Activated naive CD8-positive, alpha-beta T cell treated with anti-CD3 and anti-CD28 coated beads for 36 hours (primary cell): ENCODE measurements around the gene ZIC4. TPM values are rescaled to one million over a fixed set of nuclear protein-coding genes. Genes with fewer than 3 reads are reported as not detected.

ENCODE experiments used
- DNase-seq: peaks from one replicate; pipeline ENCODE4 v3.0.0; 2021
- H3K27ac Mint-ChIP-seq: one replicate; pipeline ENCODE4 v1.8.0; 2022; ENCODE audit warnings: mild to moderate bottlenecking, moderate library complexity, mixed read lengths
- H3K27me3 Mint-ChIP-seq: one replicate; pipeline ENCODE4 v1.8.0; 2022; ENCODE audit warnings: mild to moderate bottlenecking, mixed read lengths
- H3K36me3 Mint-ChIP-seq: one replicate; pipeline ENCODE4 v1.8.0; 2021; ENCODE audit warnings: mild to moderate bottlenecking, mixed read lengths
- H3K4me1 Mint-ChIP-seq: one replicate; pipeline ENCODE4 v1.8.0; 2021; ENCODE audit warnings: mixed read lengths
- H3K4me3 Mint-ChIP-seq: one replicate; pipeline ENCODE4 v1.8.0; 2022; ENCODE audit warnings: mild to moderate bottlenecking, moderate library complexity, mixed read lengths
- H3K9me3 Mint-ChIP-seq: one replicate; pipeline ENCODE4 v1.8.0; 2022; ENCODE audit warnings: mixed read lengths
- total RNA-seq, 2 experiments: library from RNA; stranded (reverse); gene quantifications; one replicate each; pipeline ENCODE4 v1.2.3, GENCODE V29; 2021

Gene ZIC4
- total RNA-seq, 2 experiments from 2014 or later: not detected

- Mint-ChIP-seq H3K9me3 (peaks cover 3% of the 10 kb centered on the region), H3K27me3 (peaks cover 59% of the 10 kb centered on the region), H3K4me1 (no peaks in the 10 kb centered on the region), H3K4me3 (no peak overlapping the region), H3K27ac (no peak overlapping the region), H3K36me3 (no peaks in the 10 kb centered on the region)
- DNase-seq: no peak
These were observed 41.6 kb downstream of the ZIC4 start for GRCh38 chr3:147364771-147365170.

- Mint-ChIP-seq H3K27ac (no peak overlapping the region), H3K4me3 (no peak overlapping the region), H3K9me3 (peaks cover 6% of the 10 kb centered on the region), H3K36me3 (no peaks in the 10 kb centered on the region), H3K27me3 (peaks cover 70% of the 10 kb centered on the region), H3K4me1 (no peaks in the 10 kb centered on the region)
- DNase-seq: peak; percentile 33
These were observed 44.6 kb downstream of the ZIC4 start for GRCh38 chr3:147361454-147362420.

GRCh38 chr3:147360646-147361453 is 45.5 kb downstream of the ZIC4 start:
- Mint-ChIP-seq H3K9me3 (peaks cover 6% of the 10 kb centered on the region), H3K4me3 (no peak overlapping the region), H3K27me3 (peaks cover 79% of the 10 kb centered on the region), H3K36me3 (no peaks in the 10 kb centered on the region), H3K4me1 (no peaks in the 10 kb centered on the region), H3K27ac (no peak overlapping the region)
- DNase-seq: no peak

GRCh38 chr3:147360051-147360439 is 46.3 kb downstream of the ZIC4 start:
- DNase-seq: no peak
- no peak overlapping the region for H3K4me3 Mint-ChIP-seq
- H3K36me3 Mint-ChIP-seq: no peaks in the 10 kb centered on the region
- H3K27ac Mint-ChIP-seq: no peak overlapping the region
- peaks cover 8% of the 10 kb centered on the region for H3K9me3 Mint-ChIP-seq
- no peaks in the 10 kb centered on the region for H3K4me1 Mint-ChIP-seq
- peaks cover 84% of the 10 kb centered on the region for H3K27me3 Mint-ChIP-seq

- peaks cover 8% of the 10 kb centered on the region for H3K9me3 Mint-ChIP-seq
- DNase-seq: no peak
- no peak overlapping the region for H3K4me3 Mint-ChIP-seq
- H3K27me3 Mint-ChIP-seq: peaks cover 84% of the 10 kb centered on the region
- no peak overlapping the region for H3K27ac Mint-ChIP-seq
- no peaks in the 10 kb centered on the region for H3K4me1 Mint-ChIP-seq
- H3K36me3 Mint-ChIP-seq: no peaks in the 10 kb centered on the region
These were observed 46.9 kb downstream of the ZIC4 start for GRCh38 chr3:147359177-147360050.

DNA sequence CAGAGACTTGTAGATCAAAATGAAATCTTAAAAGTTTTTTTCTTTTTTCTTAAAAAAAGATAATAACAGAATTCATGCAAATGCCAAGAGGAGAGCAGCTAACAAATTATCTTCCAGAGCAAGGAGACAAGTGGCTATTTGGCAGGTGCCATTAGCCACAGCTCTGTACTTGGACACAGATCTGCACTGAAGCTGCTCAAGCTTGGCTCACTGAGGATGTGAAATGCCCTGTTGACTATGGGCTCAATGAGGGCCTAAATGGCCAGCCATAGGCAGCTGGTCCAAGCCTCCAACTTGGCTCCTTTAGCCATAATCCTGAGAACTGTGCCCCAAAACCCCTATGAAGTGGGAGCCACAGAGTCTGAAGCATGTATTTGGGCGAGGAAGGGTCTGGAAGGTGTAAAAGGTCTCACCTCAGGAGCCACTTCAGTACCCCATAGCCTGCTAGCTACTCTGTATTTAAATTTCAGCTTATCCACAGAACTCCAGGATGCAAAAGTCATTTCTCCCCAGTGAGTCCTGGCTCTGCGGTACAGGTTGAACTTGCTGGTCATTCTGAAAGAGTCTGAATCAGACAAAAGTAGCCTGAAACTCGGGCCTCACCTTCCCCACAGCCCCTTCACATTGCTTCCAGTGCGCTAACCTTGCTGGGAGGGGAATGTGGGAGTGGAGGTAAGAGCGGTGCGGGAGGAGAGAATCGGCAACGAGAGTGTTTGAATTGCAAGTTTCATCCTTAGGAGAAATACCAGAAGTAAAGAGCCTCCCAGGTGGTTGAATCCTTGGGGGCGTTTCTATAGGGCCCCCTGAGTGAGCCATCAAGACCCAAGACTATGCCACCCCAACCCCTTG is 48.0 kb downstream of the ZIC4 start:
- Mint-ChIP-seq H3K27ac (no peak overlapping the region), H3K9me3 (peaks cover 8% of the 10 kb centered on the region)

DNA sequence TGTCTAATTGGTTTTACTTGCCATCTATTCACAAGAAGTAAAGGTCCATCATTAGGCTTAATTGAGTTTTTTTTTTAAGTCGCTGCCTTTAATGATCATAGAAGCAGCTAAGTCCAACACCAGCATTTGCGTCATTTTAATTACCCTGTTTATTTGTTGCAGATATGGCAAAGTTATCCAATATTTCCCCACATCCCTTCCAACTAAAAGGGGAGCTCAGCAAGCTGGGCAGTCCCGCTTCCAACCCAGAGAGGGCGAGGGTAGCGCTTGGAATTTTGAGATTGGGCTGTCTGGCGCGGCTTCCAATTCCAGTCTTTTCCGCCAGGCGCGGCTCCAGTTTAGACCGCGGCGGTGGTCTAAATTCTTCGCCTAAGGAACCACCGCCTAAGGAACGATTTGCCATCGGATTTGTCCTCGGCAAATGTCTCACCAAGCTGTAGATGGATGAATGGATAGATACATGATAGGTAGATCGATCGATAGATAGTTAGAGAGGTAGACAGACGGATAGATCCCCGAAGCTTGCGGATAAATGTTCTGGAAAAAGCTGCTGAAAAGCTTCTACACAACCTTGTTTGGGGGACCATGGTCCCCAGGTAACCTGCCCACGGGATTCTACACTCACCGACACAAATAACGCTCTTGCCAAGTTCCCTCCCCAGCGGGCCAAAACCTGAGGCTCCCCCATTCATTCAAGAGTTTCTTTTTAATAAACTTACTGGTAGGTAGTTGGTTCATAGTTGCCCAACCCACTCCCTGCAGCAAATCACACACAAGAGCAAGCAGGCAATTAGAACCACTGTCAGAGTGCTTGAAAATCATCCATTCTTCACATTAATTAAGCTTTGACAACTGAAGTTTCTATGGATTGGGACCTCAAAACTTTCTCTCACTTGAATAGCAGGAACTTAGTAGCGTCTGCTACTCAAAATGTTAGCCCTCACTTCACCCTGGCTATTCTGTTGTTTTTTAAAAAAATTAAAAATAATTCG is 49.1 kb downstream of the ZIC4 start:
- Mint-ChIP-seq H3K27me3 (peaks cover 90% of the 10 kb centered on the region), H3K27ac (no peak overlapping the region), H3K4me1 (no peaks in the 10 kb centered on the region), H3K36me3 (no peaks in the 10 kb centered on the region), H3K9me3 (peaks cover 8% of the 10 kb centered on the region), H3K4me3 (no peak overlapping the region)
- DNase-seq: no peak

More for the DNA sequence above, 48.0 kb downstream of the ZIC4 start:
- DNase-seq: no peak
- Mint-ChIP-seq H3K36me3 (no peaks in the 10 kb centered on the region), H3K27me3 (peaks cover 86% of the 10 kb centered on the region), H3K4me1 (no peaks in the 10 kb centered on the region), H3K4me3 (no peak overlapping the region)

- no peak for DNase-seq
- no peaks in the 10 kb centered on the region for H3K4me1 Mint-ChIP-seq
- H3K27ac Mint-ChIP-seq: no peak overlapping the region
- peaks cover 8% of the 10 kb centered on the region for H3K9me3 Mint-ChIP-seq
- H3K36me3 Mint-ChIP-seq: no peaks in the 10 kb centered on the region
- H3K4me3 Mint-ChIP-seq: no peak overlapping the region
- H3K27me3 Mint-ChIP-seq: peaks cover 86% of the 10 kb centered on the region
These were observed 50.0 kb downstream of the ZIC4 start for GRCh38 chr3:147356145-147356908.

DNA sequence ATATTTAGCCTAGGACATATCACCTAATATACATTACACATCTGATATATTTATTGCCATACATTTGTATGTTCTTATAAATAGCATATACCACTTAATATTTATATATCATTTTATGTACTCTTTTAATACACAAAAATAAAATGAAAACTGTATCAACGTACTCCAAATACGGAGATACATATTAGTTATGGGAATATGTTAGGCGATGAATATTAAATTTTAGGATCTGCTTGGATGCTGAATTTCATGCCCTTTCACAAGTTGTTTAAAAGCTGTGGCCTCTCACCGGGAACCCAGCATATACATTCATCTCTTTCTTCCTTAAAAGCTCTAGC is 50.6 kb downstream of the ZIC4 start:
- peaks cover 83% of the 10 kb centered on the region for H3K27me3 Mint-ChIP-seq
- H3K9me3 Mint-ChIP-seq: peaks cover 5% of the 10 kb centered on the region
- no peak for DNase-seq
- no peak overlapping the region for H3K4me3 Mint-ChIP-seq
- H3K4me1 Mint-ChIP-seq: no peaks in the 10 kb centered on the region
- H3K27ac Mint-ChIP-seq: no peak overlapping the region
- no peaks in the 10 kb centered on the region for H3K36me3 Mint-ChIP-seq

DNA sequence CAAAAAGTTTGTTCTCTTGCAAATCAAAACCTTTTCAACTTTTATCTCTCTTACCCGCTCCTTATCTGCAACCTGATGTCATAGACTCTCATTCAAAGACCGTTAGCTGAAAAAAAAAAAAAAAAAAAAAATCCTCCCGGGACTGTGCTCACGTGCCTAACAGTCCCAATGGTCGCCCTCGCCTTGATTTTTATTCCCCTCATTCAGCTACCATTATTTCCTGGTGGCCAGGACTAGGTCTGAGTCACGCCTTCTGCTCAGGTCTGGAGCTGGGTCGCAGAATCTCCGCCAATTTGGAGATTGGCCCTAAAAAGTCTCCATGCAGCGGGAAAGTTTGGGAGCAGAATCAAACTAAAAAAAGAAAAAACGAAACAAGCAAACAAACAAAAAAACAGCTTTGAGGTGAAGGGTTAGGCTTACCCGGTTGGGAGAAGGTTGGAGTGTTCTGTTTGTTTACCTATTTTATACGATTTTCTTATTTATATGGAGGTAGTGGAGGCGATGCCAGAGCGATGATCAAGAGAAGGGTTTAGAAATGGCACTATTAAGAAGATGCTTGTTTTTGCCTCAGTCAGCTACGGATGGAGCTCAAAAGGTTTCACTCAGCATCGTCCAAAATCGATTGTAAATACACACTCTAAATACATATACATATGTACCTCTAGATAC is 51.1 kb downstream of the ZIC4 start:
- Mint-ChIP-seq H3K4me1 (no peaks in the 10 kb centered on the region), H3K36me3 (no peaks in the 10 kb centered on the region), H3K9me3 (peaks cover 5% of the 10 kb centered on the region), H3K4me3 (no peak overlapping the region), H3K27me3 (peaks cover 78% of the 10 kb centered on the region), H3K27ac (no peak overlapping the region)
- DNase-seq: no peak

DNA sequence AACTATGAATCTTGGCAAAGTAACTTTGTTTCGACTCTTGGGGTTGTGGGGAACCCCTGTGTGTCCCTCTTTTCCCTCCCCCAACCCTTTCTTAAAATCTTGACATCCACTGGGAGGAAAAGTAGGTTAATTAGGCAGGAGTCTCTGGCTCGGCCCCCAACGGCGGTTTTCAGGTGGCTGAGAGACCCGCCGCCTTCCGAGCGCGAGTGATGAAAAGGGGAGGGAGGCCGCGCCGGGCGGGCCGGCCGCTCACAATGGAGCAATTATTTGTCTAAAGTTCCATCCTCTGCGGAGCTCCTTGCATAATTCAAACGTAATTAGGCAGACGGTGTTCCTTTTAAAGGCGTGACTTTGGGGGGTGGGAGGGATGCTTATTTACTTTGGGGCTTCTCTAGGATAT is 51.7 kb downstream of the ZIC4 start:
- Mint-ChIP-seq H3K4me1 (no peaks in the 10 kb centered on the region), H3K27me3 (peaks cover 72% of the 10 kb centered on the region), H3K36me3 (no peaks in the 10 kb centered on the region), H3K27ac (no peak overlapping the region), H3K4me3 (no peak overlapping the region), H3K9me3 (peaks cover 5% of the 10 kb centered on the region)
- DNase-seq: no peak

GRCh38 chr3:147351301-147351700 is 55.0 kb downstream of the ZIC4 start:
- no peak overlapping the region for H3K4me3 Mint-ChIP-seq
- H3K4me1 Mint-ChIP-seq: no peaks in the 10 kb centered on the region

More at GRCh38 chr3:147351301-147351700, 55.0 kb downstream of the ZIC4 start:
- Mint-ChIP-seq H3K36me3 (no peaks in the 10 kb centered on the region), H3K9me3 (peaks cover 2% of the 10 kb centered on the region), H3K27ac (no peak overlapping the region), H3K27me3 (peaks cover 39% of the 10 kb centered on the region)
- no peak for DNase-seq
